Muscle of leg (tissue), 11 donors: ENCODE data around the gene PDE3A. TPM values are rescaled to one million over a fixed set of nuclear protein-coding genes. Genes with fewer than 3 reads are reported as not detected.

ENCODE experiments used
- DNase-seq: peaks from one replicate; pipeline ENCODE4 v3.0.0; 2013
- H3K27ac ChIP-seq: one replicate; pipeline ENCODE4 v1.5.1; 2013; ENCODE audit warnings: mild to moderate bottlenecking, low read length, control low read depth
- H3K27me3 ChIP-seq: one replicate; pipeline ENCODE4 v1.6.1; 2013; ENCODE audit warnings: low read length; ENCODE audit not compliant: control insufficient read depth, insufficient read depth
- H3K36me3 ChIP-seq: one replicate; pipeline ENCODE4 v1.6.1; 2013; ENCODE audit warnings: low read length; ENCODE audit not compliant: control insufficient read depth, insufficient read depth
- H3K4me1 ChIP-seq: one replicate; pipeline ENCODE4 v1.6.1; 2013; ENCODE audit warnings: low read length; ENCODE audit not compliant: control insufficient read depth, insufficient read depth
- H3K4me3 ChIP-seq: one replicate; pipeline ENCODE4 v1.5.1; 2013; ENCODE audit warnings: low read length, control low read depth
- H3K9me3 ChIP-seq: replicated peaks from 2 replicates; pipeline ENCODE4 v1.6.1; 2013; ENCODE audit warnings: low read depth, low read length; ENCODE audit not compliant: control insufficient read depth
- WGBS: methylation state at CpG from one replicate; pipeline ENCODE4 v1.1.5; 2013; ENCODE audit warnings: missing lambda C conversion rate; ENCODE audit not compliant: insufficient coverage; 5-methylcytosine and 5-hydroxymethylcytosine counted together
- polyA plus RNA-seq, 8 donors: library from polyadenylated mRNA; unstranded; fragments of 120-200 nt; gene quantifications; one replicate each; pipeline versions ENCODE4 v1.2.1 to v1.2.3, GENCODE V29; 2013; ENCODE audit warnings: inconsistent platforms in 1 of 8, low replicate concordance in 1 of 8; ENCODE audit not compliant: insufficient read length in 8 of 8, insufficient read depth in 1 of 8
- total RNA-seq: library from RNA; stranded (reverse); fragments of 120-200 nt; gene quantifications from one replicate; pipeline ENCODE4 v1.2.4, GENCODE V29; 2013

The PDE3A gene
- total and polyA plus RNA-seq, 9 donors, result 8.4 to 12.9 (median 11.0) TPM

DNA sequence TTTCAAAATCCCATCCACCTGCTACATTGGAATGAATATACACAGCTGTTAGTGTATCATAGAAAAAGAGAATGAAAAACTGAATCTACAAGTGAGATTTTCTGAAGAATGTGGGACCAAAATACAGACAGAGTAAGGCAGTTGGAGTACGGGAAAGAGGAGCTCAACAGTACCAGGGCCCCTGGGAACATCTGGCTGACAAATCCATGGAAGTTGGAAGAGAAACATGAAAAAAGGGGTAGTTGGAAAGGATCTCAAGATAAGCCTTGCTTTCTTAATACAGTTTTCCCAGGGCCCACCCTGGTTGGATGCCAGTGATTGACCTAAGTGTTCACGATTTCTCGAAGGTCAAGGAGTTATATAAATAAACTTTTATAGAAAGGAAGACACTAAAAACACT is 272.8 kb downstream of the PDE3A start:
- Histone ChIP-seq H3K4me3 (no peak overlapping the region), H3K9me3 (no peaks in the 10 kb centered on the region), H3K4me1 (no peaks in the 10 kb centered on the region), H3K36me3 (no peaks in the 10 kb centered on the region), H3K27me3 (no peaks in the 10 kb centered on the region), H3K27ac (no peak overlapping the region)
- WGBS, result 67% methylated on average over 1 of the region's 3 CpGs
- DNase-seq, result no peak

DNA sequence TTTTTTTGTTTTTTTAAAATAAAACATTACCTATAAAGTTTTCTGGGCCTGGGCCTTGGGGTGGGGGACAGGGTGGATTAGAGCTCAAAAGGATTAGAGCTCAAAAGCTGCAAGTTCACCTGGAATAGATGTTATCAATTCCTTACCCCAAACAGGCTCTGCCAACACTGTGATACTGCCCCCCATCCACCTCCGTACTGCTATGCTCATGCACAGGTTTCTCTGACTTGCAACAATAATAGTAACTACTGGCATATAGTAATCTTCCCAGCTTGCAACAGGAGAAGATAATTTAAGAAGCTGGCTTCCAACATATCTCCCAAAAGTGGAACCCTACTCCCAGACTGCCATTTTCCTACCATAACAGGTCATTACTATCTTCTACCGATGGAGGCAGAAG is 275.5 kb downstream of the PDE3A start:
- Histone ChIP-seq H3K27ac (no peak overlapping the region), H3K27me3 (no peaks in the 10 kb centered on the region), H3K9me3 (no peaks in the 10 kb centered on the region), H3K4me3 (no peak overlapping the region), H3K4me1 (no peaks in the 10 kb centered on the region), H3K36me3 (no peaks in the 10 kb centered on the region)
- no CpG with 5 or more reads among the region's 2 CpGs for WGBS
- DNase-seq, result no peak

DNA sequence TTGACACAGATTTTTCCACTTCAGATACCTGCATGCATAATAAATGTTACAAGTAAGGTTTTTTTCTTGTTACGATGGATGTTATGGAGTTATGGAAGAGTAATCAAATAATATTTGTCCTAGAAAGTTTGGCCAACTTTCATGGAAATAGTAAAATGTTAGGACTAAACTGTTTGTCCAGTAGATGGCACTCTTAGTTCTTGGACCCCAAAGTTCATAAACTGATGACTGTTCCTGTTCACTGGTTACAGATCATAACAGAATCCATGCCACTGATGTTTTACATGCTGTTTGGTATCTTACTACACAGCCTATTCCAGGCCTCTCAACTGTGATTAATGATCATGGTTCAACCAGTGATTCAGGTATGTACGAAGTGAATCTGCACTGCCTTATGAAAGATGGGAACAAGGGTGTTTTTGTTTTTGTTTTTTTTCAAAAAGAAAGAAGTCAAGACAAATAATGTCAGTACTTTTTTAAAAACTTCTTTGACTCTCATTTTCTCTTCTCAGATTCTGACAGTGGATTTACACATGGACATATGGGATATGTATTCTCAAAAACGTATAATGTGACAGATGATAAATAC is 278.0 kb downstream of the PDE3A start:
- no peak overlapping the region for H3K27ac ChIP-seq
- no peaks in the 10 kb centered on the region for H3K36me3 ChIP-seq
- H3K4me3 ChIP-seq, result no peak overlapping the region
- H3K4me1 ChIP-seq, result no peaks in the 10 kb centered on the region
- DNase-seq, result peak; percentile 56
- H3K9me3 ChIP-seq, result no peaks in the 10 kb centered on the region
- no peaks in the 10 kb centered on the region for H3K27me3 ChIP-seq
- 63% methylated on average over 1 of the region's 3 CpGs for WGBS

DNA sequence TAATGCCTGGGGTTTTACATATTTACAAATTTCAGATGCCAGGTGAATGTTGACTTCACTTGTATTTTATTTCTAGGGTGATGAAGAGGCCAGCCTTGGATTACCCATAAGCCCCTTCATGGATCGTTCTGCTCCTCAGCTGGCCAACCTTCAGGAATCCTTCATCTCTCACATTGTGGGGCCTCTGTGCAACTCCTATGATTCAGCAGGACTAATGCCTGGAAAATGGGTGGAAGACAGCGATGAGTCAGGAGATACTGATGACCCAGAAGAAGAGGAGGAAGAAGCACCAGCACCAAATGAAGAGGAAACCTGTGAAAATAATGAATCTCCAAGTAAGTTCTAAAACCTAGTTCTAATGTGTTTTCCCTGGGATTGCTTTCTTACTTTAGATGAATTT is 285.5 kb downstream of the PDE3A start:
- Histone ChIP-seq H3K36me3 (peaks cover 11% of the 10 kb centered on the region), H3K4me3 (no peak overlapping the region), H3K27ac (no peak overlapping the region), H3K9me3 (no peaks in the 10 kb centered on the region), H3K27me3 (no peaks in the 10 kb centered on the region), H3K4me1 (no peaks in the 10 kb centered on the region)
- WGBS, result no CpG with 5 or more reads among the region's 2 CpGs
- DNase-seq, result no peak

DNA sequence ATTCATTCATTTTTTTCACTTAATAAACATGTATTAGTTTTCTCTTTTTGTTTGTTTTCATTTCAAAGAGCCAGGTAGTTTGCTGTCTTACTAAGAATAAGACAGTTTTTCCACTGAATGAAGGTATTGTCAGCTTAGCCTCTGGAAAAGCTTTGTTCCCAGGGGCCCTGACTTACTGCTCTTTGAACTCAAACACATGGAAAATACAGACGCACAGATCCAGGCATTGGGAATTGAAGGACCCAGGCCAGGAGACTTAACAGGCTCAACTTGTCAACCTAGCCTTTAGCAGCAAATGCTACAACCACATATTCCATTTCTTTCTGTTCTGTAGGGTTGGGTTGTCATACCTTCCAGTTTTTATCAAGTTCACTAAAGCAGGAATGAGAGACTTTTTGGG is 288.3 kb downstream of the PDE3A start:
- no peaks in the 10 kb centered on the region for H3K27me3 ChIP-seq
- peak; percentile 55 for DNase-seq
- no peak overlapping the region for H3K27ac ChIP-seq
- H3K9me3 ChIP-seq, result peaks cover 9% of the 10 kb centered on the region
- no peaks in the 10 kb centered on the region for H3K4me1 ChIP-seq
- peaks cover 15% of the 10 kb centered on the region for H3K36me3 ChIP-seq
- no CpG with 5 or more reads among the region's 1 CpG for WGBS
- H3K4me3 ChIP-seq, result no peak overlapping the region

DNA sequence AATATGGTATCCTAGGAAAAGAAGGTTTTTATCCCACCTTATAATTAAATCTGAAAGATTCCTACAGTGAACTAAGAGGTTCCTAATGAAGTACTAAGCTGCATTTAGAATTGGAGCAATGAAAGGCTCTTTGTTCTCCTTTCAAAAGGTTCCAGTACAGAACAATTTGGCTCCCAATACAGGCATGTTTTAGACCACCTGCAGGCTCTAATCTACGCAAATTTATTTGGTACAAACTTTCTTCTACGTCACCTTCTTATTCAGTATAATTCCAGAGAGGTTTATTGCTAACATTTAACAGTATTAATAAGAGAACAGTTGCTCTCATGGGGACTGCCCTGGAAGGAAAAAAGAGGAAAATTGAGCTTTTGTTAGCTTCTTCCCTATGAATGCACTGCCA is 289.2 kb downstream of the PDE3A start:
- H3K9me3 ChIP-seq, result peaks cover 10% of the 10 kb centered on the region
- H3K27ac ChIP-seq, result no peak overlapping the region
- H3K4me1 ChIP-seq, result no peaks in the 10 kb centered on the region
- WGBS, result no CpG with 5 or more reads among the region's 2 CpGs
- peak; percentile 19 for DNase-seq
- H3K27me3 ChIP-seq, result no peaks in the 10 kb centered on the region
- H3K4me3 ChIP-seq, result no peak overlapping the region
- peaks cover 15% of the 10 kb centered on the region for H3K36me3 ChIP-seq

DNA sequence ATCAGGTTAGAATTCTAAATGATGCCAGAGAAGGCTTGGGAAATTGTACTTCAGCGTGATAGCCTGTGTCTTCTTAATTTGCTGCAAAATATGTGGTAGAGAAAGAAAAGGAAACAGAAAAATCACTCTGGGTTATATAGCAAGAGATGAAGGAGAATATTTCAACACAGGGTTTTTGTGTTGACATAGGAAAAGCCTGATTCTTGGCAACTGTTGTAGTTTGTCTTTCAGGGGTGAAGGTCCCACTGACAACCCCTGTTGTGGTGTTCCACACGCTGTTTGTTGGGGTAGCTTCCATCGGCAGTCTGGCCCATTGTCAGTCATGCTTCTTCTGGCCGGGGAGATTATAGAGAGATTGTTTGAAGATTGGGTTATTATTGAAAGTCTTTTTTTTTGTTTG is 313.0 kb downstream of the PDE3A start:
- no peak for DNase-seq
- Histone ChIP-seq H3K9me3 (no peaks in the 10 kb centered on the region), H3K27me3 (no peaks in the 10 kb centered on the region), H3K27ac (no peak overlapping the region), H3K4me1 (no peaks in the 10 kb centered on the region), H3K36me3 (peaks cover 8% of the 10 kb centered on the region), H3K4me3 (no peak overlapping the region)
- 100% methylated on average over 3 of the region's 4 CpGs for WGBS

DNA sequence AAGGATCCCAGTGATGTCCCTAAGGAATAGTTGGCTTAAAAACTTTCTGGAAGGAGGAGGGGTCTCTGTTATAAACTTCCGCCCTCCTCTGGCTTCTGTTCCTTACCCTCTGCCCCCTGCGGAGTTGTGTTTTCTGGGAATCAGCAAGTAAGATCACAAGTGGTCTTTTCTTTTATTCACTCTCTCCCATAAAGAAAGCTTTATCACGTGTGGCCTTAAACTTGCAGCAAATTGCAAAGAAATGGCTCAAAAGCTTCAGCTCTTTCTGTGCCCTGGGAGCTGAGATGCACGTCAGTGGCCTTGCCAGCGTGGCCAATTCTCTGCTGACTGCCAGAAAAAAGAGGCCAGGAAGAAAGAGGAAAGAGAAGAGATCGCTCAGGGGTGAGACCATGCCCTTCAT is 326.9 kb downstream of the PDE3A start, which contains the start of gene SLCO1C1:
Gene SLCO1C1 (plus strand): TSS at position 101 of the 400 bp plus-strand sequence. CDS start 4,245 bp downstream, outside the sequence.
- H3K4me1 ChIP-seq, result no peaks in the 10 kb centered on the region
- no peak within 1 kb of the TSS for H3K27ac ChIP-seq
- H3K4me3 ChIP-seq, result no peak within 1 kb of the TSS
- peak; percentile 16 for DNase-seq
- no peaks in the 10 kb centered on the region for H3K36me3 ChIP-seq
- 26% methylated on average over 2 of the region's 6 CpGs for WGBS
- no peaks in the 10 kb centered on the region for H3K9me3 ChIP-seq
- H3K27me3 ChIP-seq, result no peaks in the 10 kb centered on the region

DNA sequence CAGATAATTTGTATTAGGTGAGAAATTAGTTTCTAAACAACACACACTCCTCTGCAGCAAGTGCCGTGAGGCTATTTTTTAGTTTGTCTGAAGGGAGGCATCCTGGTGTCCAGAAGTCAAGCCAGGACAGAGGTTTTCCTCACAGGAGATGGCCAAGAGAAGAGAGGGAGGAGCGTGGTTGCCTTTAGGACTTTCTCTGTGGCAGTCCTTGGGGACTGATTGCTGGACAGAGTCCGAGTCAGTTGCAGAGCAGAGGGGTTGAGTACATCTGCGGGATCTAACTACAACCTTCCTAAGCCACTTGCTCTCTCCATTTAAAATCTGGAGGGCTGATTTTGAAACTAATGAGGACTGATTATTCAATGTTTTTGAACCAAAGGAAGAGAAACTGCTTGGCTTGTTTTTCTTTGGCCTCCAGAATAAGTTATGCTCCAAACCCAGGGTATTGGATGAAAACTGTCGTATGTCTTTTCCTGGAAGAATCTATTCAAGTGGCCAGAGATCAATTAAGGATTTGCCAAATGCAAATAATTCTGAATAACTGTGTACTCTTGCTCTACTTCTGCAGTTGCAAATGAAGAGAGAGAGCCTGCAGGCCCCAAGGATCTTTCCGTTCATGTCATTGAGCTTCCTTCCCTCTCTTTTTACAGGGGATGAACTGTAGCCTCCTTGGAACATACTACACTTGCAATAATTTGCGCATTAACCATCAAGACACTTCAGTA is 328.0 kb downstream of the PDE3A start:
- Histone ChIP-seq H3K4me1 (no peaks in the 10 kb centered on the region), H3K36me3 (no peaks in the 10 kb centered on the region), H3K27ac (no peak overlapping the region), H3K27me3 (no peaks in the 10 kb centered on the region), H3K4me3 (no peak overlapping the region), H3K9me3 (no peaks in the 10 kb centered on the region)
- WGBS, result 33% methylated on average over 1 of the region's 7 CpGs
- DNase-seq, result peak; percentile 56

DNA sequence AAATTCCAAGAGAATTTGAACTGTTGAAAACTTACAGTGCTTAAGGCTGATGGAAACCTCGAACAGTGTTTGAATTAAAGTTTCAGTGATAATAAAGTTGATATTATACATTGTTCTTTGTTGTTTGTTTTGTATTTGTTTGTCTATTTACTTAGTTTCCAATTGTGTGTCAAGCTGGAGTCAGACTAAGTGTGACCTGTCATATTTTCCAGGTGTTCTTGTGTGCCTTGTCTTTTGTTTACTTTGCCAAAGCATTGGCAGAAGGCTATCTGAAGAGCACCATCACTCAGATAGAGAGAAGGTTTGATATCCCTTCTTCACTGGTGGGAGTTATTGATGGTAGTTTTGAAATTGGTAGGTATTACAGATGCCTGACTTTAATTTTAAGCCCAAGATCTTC is 332.8 kb downstream of the PDE3A start:
- H3K9me3 ChIP-seq, result no peaks in the 10 kb centered on the region
- no peak overlapping the region for H3K4me3 ChIP-seq
- no peaks in the 10 kb centered on the region for H3K4me1 ChIP-seq
- no peak for DNase-seq
- no peak overlapping the region for H3K27ac ChIP-seq
- no CpG with 5 or more reads among the region's 1 CpG for WGBS
- H3K27me3 ChIP-seq, result no peaks in the 10 kb centered on the region
- no peaks in the 10 kb centered on the region for H3K36me3 ChIP-seq
